ENCODE results near the gene TGFA. TPM values are rescaled to one million over a fixed set of nuclear protein-coding genes. Genes with fewer than 3 reads are reported as not detected.

The TGFA gene
- total RNA-seq, result 1 to 10 TPM; 1.1 to 1.9 TPM

- no peaks in the 10 kb centered on the region for H3K27me3 ChIP-seq (replicated peaks; ENCODE audit: insufficient read depth)
- peak within 1 kb of the TSS; percentile 86 for H3K4me3 ChIP-seq
- DNase-seq (ENCODE audit: low spot score) (no peak), ATAC-seq (ENCODE audit: insufficient number of reproducible peaks, low FRiP score, low read depth) (peak; percentile 65)
- H3K27ac ChIP-seq, result no peak within 1 kb of the TSS
- TF ChIP-seq CTCF (IDR thresholded peaks at IDR 0.05), result peak; percentile 69
- no peaks in the 10 kb centered on the region for H3K36me3 ChIP-seq
- H3K4me1 ChIP-seq (ENCODE audit: control insufficient read depth in 1 of 2, low read depth in 2 of 2), result peaks cover 3 to 19% of the 10 kb centered on the region in 2 donors
- H3K9me3 ChIP-seq, result no peaks in the 10 kb centered on the region
Measured at GRCh38 chr2:70553584-70554337, at the start of gene TGFA. TGFA (minus strand) TSS chr2:70553826; CDS start chr2:70553767, 59 bp downstream.

GRCh38 chr2:70603066-70603465 is 49.4 kb upstream of the TGFA start:
- no peak overlapping the region for H3K27ac ChIP-seq
- no peak for ATAC-seq (ENCODE audit: insufficient number of reproducible peaks, low FRiP score, low read depth)
- H3K4me1 ChIP-seq (ENCODE audit: control insufficient read depth in 1 of 2, low read depth in 2 of 2), result no peaks in the 10 kb centered on the region
- no peak overlapping the region for H3K4me3 ChIP-seq
- no peaks in the 10 kb centered on the region for H3K9me3 ChIP-seq
- no peak for TF ChIP-seq CTCF (IDR thresholded peaks at IDR 0.05)
- no peaks in the 10 kb centered on the region for H3K36me3 ChIP-seq
- no peaks in the 10 kb centered on the region for H3K27me3 ChIP-seq (replicated peaks; ENCODE audit: insufficient read depth)
- DNase-seq (ENCODE audit: low spot score), result no peak

GRCh38 chr2:70598197-70598596 is 44.6 kb upstream of the TGFA start:
- Histone ChIP-seq H3K27me3 (replicated peaks; ENCODE audit: insufficient read depth) (no peaks in the 10 kb centered on the region), H3K4me1 (ENCODE audit: control insufficient read depth in 1 of 2, low read depth in 2 of 2) (no peaks in the 10 kb centered on the region), H3K27ac (no peak overlapping the region), H3K9me3 (no peaks in the 10 kb centered on the region), H3K4me3 (no peak overlapping the region), H3K36me3 (no peaks in the 10 kb centered on the region)
- ATAC-seq (ENCODE audit: insufficient number of reproducible peaks, low FRiP score, low read depth) (no peak), DNase-seq (ENCODE audit: low spot score) (no peak)
- no peak for TF ChIP-seq CTCF (IDR thresholded peaks at IDR 0.05)

- no peak overlapping the region for H3K4me3 ChIP-seq
- no peak for TF ChIP-seq CTCF (IDR thresholded peaks at IDR 0.05)
- no peaks in the 10 kb centered on the region for H3K4me1 ChIP-seq (ENCODE audit: control insufficient read depth in 1 of 2, low read depth in 2 of 2)
- H3K36me3 ChIP-seq, result no peaks in the 10 kb centered on the region
- no peaks in the 10 kb centered on the region for H3K27me3 ChIP-seq (replicated peaks; ENCODE audit: insufficient read depth)
- no peak overlapping the region for H3K27ac ChIP-seq
- no peak for ATAC-seq (ENCODE audit: insufficient number of reproducible peaks, low FRiP score, low read depth)
- H3K9me3 ChIP-seq, result no peaks in the 10 kb centered on the region
- DNase-seq (ENCODE audit: low spot score), result no peak
Measured at GRCh38 chr2:70596739-70597138, 43.1 kb upstream of the TGFA start.

- Histone ChIP-seq H3K36me3 (no peaks in the 10 kb centered on the region), H3K4me3 (no peak overlapping the region), H3K9me3 (no peaks in the 10 kb centered on the region), H3K4me1 (ENCODE audit: control insufficient read depth in 1 of 2, low read depth in 2 of 2) (no peaks in the 10 kb centered on the region), H3K27me3 (replicated peaks; ENCODE audit: insufficient read depth) (no peaks in the 10 kb centered on the region), H3K27ac (no peak overlapping the region)
- DNase-seq (ENCODE audit: low spot score) (no peak), ATAC-seq (ENCODE audit: insufficient number of reproducible peaks, low FRiP score, low read depth) (no peak)
- no peak for TF ChIP-seq CTCF (IDR thresholded peaks at IDR 0.05)
Measured at GRCh38 chr2:70596293-70596692, 42.7 kb upstream of the TGFA start.

All from thoracic aorta (tissue), 2 donors.